ENCODE measurements around the gene HAGHL. TPM values are rescaled to one million over a fixed set of nuclear protein-coding genes. Genes with fewer than 3 reads are reported as not detected.

Gene HAGHL
- total RNA-seq, 1 donor from 2014 or later = 20.6 TPM

DNA sequence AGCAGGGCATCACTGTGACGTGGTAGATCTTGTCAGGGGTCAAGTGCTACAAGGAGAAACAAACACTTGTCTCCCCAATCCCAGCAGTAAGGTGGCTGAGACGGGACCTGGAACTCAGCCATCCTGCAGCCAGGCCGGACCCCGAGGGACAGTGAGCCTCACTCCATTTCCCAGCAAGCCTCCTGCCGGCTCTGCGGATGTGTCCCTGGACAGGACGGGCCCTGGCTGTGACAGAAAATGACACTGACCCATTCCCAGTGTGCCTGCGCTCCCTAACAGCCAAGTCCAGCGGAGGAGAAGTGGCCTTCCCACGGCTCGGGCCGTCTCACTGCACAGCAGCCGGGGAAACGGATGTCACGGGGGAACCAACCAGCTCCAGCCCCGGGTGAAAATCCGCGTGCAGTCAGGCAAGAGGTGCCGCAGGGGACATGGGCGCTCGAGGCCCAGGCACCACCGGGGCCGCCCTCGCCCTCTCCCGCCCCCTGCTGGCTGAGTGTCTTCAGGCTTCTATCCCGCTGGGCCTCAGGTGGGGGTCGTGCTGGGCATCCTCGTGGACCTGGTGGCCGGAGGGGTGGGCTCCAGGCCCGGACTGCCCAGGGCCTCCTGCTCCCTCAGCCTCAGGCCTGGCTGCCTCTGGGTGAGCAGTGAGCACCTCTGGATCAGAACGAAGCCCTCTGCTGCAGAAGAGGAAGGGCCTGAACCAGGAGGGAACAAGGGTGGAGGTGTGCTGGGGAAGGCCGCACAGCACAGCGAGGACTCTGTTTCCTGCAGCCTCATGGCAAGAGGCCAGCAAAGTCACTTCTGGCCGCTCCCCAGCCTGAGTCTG, 6.7 kb downstream of the HAGHL start:
- peak; percentile 87 for DNase-seq (ENCODE audit: low spot score)
- Mint-ChIP-seq H3K4me1 (ENCODE audit: low read depth) (no peaks in the 10 kb centered on the region), H3K4me3 (ENCODE audit: unreplicated experiment) (no peak overlapping the region), H3K36me3 (ENCODE audit: low read depth) (peaks cover 8% of the 10 kb centered on the region), H3K27ac (ENCODE audit: unreplicated experiment) (no peak overlapping the region), H3K27me3 (ENCODE audit: low read depth) (no peaks in the 10 kb centered on the region), H3K9me3 (ENCODE audit: low read depth) (no peaks in the 10 kb centered on the region)
- TF ChIP-seq, protein P1, sequence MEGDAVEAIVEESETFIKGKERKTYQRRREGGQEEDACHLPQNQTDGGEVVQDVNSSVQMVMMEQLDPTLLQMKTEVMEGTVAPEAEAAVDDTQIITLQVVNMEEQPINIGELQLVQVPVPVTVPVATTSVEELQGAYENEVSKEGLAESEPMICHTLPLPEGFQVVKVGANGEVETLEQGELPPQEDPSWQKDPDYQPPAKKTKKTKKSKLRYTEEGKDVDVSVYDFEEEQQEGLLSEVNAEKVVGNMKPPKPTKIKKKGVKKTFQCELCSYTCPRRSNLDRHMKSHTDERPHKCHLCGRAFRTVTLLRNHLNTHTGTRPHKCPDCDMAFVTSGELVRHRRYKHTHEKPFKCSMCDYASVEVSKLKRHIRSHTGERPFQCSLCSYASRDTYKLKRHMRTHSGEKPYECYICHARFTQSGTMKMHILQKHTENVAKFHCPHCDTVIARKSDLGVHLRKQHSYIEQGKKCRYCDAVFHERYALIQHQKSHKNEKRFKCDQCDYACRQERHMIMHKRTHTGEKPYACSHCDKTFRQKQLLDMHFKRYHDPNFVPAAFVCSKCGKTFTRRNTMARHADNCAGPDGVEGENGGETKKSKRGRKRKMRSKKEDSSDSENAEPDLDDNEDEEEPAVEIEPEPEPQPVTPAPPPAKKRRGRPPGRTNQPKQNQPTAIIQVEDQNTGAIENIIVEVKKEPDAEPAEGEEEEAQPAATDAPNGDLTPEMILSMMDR (IDR thresholded peaks at IDR 0.05) = peak; percentile 51

DNA sequence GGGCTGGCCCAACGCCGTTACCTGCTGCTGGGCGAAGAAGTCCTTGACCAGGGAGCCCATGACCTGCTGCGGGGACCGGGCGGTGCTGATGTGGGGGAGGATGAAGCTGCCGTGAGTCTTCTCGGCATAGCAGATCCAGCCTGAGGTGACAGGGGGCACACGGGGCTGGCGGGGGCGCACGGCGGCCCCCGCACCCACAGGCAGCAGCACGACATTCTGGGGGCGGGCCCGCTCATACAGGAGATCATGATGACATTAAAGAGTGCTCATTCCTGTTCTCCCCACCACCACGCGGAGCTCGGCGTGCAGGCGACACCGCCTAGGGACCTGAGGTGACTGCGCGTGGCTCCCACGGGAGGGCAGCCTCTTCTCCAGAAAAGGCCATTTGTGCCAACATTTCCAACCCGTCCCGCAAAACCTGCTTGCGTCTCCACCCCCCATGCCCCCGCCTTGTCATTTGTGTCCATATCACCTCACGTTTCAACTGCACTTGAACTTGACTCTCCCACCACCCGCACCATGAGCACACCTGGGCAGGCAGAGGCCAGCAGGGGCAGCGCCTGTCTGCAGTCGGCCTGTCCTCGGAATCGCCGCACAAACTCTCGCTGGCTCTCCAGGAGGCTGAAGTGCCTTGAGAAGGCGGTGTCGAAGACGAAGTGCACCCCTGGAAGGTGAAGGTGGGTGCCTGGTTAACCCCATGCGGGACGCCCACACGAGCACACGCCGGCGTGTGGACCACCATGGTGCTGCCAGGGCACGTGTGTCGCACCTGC, 7.5 kb downstream of the HAGHL start:
- no peaks in the 10 kb centered on the region for H3K9me3 Mint-ChIP-seq (ENCODE audit: low read depth)
- no peak overlapping the region for H3K27ac Mint-ChIP-seq (ENCODE audit: unreplicated experiment)
- H3K4me3 Mint-ChIP-seq (ENCODE audit: unreplicated experiment) = no peak overlapping the region
- TF ChIP-seq, protein P1 (IDR thresholded peaks at IDR 0.05) = no peak
- H3K4me1 Mint-ChIP-seq (ENCODE audit: low read depth) = peaks cover 5% of the 10 kb centered on the region
- H3K36me3 Mint-ChIP-seq (ENCODE audit: low read depth) = peaks cover 8% of the 10 kb centered on the region
- H3K27me3 Mint-ChIP-seq (ENCODE audit: low read depth) = no peaks in the 10 kb centered on the region
- peak; percentile 80 for DNase-seq (ENCODE audit: low spot score)

DNA sequence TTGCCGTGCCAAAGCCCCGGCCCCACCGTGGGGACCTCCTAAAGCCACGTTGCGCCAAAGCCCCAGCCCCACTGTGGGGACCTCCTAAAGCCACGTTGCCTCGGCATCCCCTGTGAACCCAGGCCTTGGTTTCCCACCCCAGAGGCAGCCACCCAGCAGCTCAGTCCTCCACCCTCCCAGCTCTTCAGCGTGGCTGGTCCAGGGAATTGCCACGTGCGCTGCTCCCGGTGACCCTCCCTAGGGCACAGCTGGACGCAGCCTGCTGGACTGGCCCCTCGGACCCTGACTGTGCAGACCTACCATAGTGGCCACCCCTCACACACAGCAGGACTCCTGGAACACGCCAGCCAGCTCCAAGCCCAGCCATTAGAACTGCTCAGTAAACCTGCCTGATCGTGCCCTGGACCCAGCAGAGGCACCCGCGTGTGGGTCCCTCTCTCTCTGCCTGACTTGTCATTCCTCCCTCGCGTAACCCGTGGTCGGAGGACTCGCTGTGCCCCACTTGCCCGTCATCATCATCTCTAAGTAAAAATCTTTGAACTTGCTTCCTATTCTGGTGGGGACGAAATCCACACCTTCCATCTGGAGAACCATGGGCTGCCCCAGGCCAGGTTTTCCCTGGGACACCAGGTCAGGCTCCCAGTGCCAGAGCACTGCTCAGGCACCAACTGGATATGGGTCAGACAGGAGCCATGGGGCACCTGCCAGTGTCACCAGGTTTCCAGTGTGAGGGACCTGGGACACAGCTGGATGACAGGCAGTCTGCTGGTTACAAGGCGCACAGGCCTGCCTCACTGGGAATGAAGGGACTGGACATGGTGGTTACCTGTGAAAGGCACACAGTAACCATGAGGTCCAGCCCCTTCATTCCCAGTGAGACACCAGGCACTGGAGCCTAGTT, 8.3 kb downstream of the HAGHL start:
- no peaks in the 10 kb centered on the region for H3K27me3 Mint-ChIP-seq (ENCODE audit: low read depth)
- peaks cover 13% of the 10 kb centered on the region for H3K4me1 Mint-ChIP-seq (ENCODE audit: low read depth)
- DNase-seq (ENCODE audit: low spot score) = peak; percentile 72
- no peak overlapping the region for H3K4me3 Mint-ChIP-seq (ENCODE audit: unreplicated experiment)
- TF ChIP-seq, protein P1 (IDR thresholded peaks at IDR 0.05) = no peak
- no peaks in the 10 kb centered on the region for H3K9me3 Mint-ChIP-seq (ENCODE audit: low read depth)
- no peak overlapping the region for H3K27ac Mint-ChIP-seq (ENCODE audit: unreplicated experiment)
- H3K36me3 Mint-ChIP-seq (ENCODE audit: low read depth) = peaks cover 8% of the 10 kb centered on the region

DNA sequence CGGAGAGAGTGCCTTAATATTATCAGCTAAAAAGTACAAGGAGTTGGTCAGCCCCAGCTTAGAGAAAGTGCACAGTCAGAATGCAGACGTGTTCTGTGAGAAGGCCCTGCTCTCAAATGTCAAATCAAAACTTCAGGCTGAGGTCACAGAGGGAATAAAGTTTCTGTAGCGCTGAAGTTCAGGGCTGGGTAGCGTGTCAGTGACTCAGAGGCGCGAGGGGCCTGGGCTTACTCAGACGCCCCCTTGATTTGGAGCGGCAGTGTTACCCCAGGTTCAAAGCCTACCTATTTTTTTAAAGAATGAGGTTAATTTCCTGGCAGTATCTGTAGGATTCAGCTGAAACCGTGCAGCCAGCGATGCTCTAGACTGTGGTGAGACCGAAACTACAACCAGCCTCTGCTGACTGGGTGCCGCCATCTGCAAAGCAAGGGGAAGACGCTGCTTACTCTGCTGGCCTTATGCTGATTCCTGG, 9.1 kb downstream of the HAGHL start:
- TF ChIP-seq, protein P1 (IDR thresholded peaks at IDR 0.05) = no peak
- H3K27ac Mint-ChIP-seq (ENCODE audit: unreplicated experiment) = no peak overlapping the region
- peaks cover 13% of the 10 kb centered on the region for H3K4me1 Mint-ChIP-seq (ENCODE audit: low read depth)
- H3K27me3 Mint-ChIP-seq (ENCODE audit: low read depth) = no peaks in the 10 kb centered on the region
- H3K9me3 Mint-ChIP-seq (ENCODE audit: low read depth) = no peaks in the 10 kb centered on the region
- no peak overlapping the region for H3K4me3 Mint-ChIP-seq (ENCODE audit: unreplicated experiment)
- peaks cover 8% of the 10 kb centered on the region for H3K36me3 Mint-ChIP-seq (ENCODE audit: low read depth)
- no peak for DNase-seq (ENCODE audit: low spot score)
